NCI-H446 treated with DMSO at 0.1 percent for 48 hours (cell line): Measurements from ENCODE around the gene LAMA3.

Source experiments
- DNase-seq: peaks from one replicate; lab custom pipeline; 2025; lab: John Stamatoyannopoulos, UW

The LAMA3 gene

DNA sequence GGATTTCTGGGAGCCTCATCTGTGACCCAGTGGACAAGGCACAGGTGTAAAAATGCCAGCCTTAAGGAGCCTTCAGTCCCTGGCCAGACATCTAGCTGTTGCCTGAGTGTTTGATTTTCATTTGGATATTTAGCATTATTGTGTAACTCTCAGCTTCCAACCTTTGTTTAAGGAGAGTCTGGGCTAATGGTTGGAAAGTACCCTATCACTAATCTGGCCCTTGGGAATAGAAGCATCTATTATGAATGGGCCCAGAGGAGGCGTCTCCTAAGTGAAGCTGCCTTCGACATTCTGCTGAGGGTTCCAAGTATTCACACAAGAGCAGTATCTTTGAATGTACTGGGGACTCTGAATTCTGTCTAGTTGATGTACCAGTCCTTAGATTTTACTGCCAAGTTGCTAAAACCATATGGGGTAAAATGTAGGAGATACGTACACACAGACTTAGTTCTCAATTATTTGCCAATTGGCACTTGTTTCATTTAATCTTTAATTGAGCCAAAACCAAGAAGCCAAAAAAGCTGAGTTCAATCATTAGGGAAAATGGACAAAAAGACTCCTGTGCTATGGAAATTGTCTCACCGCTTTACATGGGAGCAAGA is 19.3 kb upstream of the LAMA3 start:
- DNase-seq: peak; percentile 25

GRCh38 chr18:23671564-23671963 is 17.7 kb upstream of the LAMA3 start:
- DNase-seq: no peak

DNA sequence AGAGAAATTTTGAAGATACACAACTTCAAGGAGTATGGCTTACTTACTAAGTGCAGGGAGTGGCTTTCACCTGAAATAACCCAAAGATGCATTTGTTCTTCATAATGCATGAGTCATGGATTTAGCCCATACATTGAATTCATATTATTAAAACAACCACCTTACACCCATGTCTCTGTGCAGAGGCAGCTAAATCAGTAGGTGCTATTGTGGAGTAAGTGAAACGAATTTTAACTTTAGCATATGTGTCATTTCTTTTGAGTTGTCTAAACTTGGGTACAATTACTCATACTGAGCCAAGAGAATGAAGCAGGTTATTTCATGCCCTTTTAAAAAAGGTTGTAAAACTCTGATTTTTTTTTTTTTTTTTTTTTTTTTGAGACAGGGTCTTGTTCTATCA is 15.5 kb upstream of the LAMA3 start:
- DNase-seq: no peak

GRCh38 chr18:23675236-23675635 is 14.0 kb upstream of the LAMA3 start:
- no peak for DNase-seq

DNA sequence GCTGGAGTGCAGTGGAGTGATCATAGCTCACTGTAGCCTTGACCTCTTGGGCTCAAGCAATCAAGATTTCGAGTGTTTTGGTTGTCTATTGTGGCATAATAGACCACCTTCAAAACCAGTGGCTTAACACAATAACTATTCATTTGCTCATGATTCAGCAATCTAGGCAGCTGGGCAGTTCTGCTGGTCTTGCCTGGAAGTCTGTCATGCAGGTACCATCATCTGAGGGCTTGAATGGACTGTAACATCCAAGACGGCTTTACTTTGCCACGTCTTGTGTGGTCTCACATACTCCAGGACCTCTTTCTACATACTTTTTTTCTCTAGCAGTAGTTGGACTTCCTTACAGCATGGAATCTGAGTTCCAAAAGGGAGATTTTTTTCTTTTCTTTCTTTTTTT is 13.4 kb upstream of the LAMA3 start:
- no peak for DNase-seq

DNA sequence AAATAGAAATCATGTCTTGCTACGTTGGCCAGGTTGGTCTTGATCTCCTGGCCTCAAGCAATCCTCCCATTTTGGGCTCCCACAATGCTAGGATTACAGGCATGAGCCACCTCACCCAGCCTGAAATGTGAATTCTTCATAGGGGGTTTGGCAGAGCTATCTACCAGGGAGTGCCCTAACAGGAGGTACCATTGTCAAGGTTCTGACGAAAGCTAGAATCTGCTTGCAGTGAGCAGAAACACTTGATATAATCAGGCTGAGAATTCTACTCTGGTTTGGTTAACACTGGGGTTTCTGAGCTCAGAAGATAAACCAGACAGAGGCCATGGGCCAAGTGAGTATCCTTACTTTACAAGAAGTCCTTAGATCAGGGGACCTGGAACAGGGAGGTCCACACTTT is 7.2 kb upstream of the LAMA3 start:
- DNase-seq: no peak

- no peak for DNase-seq
Measured at GRCh38 chr18:23682472-23682871, 6.8 kb upstream of the LAMA3 start.

DNA sequence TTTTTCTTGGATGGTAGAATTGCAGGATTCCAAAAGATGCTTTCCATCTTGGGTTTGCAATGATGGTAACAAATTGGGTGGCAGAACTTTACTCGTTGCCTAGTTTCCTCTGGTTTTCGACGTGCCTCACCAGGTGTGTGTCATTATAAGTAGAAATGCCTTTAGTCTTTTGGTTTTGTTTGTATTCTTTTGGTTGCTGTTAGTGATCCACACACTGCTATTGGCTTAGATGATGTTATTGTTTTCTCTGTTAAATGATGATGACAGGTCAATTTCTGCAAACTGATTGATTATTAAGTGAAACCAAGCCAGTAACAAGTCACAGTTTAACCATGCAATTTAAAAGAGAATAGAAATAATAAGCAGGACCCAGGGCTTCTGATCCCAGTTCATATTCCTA is 6.1 kb upstream of the LAMA3 start:
- no peak for DNase-seq

DNA sequence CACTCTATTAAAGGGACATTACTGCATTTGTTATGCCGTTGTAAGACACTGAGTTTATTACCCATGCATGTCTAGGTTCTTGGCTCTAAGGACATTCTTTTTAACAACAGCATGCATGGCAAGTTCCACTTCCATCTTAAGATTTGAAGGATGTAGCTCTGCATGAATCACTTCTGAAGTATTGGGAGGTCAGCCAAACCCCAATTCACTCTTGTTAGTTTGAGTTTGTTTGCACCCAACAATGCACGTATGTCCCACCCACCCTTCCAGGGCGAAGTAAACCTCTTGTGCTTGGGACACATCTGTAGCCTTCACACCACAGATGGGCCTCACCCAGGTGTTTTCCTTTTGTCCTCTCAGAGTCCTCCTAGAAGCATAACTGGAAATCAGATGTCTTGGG is 5.6 kb upstream of the LAMA3 start:
- no peak for DNase-seq

DNA sequence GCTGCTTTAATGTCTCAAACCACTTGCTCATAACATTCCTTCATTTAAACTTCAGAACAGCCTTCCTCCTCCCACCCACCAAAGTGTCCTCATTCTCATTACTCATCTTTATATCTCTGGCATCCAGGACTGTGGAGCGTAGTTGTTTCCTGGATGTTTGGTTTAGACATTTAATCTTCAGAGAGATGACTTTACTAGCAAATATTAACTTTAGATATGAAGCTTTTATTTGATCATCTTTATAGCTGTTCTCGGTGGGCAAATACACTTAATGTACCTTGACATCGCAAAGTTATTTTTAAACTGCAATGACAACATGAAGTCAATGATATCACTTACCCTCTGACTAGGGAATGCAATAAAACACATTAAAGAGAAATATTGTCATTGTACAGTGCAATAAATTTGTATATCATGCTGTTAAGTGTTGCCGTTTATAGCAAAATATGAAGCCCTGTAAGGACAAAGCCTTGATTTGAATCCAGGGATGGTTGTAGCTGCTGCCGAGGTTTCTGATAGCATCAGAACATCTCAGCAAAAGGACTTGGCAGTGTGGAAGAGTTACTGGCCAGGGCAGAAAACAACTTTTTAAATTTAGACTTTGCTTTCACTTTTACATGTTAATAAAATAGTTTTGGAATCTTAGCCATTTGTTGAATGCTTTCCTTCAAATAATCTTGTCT is 4.6 kb upstream of the LAMA3 start:
- no peak for DNase-seq

DNA sequence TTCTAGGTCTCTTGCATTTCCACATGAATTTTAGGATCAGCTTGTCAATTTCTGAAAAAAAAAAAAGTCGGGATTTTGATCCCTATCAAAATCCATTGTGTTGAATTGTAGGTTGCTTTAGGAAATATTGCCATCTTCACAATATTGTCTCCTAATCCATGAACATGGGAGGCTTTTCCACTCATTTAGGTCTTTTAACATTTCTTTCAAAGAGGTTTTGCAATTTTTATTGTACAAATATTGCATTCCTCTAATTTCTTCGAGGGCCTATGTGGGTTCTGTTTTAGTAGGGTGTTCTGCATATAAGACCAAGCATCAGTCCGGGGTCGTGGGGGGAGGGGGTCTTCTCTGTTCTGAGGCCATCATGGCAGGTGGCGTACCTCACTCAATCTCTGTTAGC is 725 bp upstream of the LAMA3 start:
- DNase-seq: no peak

- no peak for DNase-seq
Measured at GRCh38 chr18:23689616-23690504, 607 bp downstream of the LAMA3 start.

GRCh38 chr18:23690505-23691068 is 1.3 kb downstream of the LAMA3 start:
- DNase-seq: no peak

- no peak for DNase-seq
Measured at GRCh38 chr18:23693846-23694245, 4.6 kb downstream of the LAMA3 start.

DNA sequence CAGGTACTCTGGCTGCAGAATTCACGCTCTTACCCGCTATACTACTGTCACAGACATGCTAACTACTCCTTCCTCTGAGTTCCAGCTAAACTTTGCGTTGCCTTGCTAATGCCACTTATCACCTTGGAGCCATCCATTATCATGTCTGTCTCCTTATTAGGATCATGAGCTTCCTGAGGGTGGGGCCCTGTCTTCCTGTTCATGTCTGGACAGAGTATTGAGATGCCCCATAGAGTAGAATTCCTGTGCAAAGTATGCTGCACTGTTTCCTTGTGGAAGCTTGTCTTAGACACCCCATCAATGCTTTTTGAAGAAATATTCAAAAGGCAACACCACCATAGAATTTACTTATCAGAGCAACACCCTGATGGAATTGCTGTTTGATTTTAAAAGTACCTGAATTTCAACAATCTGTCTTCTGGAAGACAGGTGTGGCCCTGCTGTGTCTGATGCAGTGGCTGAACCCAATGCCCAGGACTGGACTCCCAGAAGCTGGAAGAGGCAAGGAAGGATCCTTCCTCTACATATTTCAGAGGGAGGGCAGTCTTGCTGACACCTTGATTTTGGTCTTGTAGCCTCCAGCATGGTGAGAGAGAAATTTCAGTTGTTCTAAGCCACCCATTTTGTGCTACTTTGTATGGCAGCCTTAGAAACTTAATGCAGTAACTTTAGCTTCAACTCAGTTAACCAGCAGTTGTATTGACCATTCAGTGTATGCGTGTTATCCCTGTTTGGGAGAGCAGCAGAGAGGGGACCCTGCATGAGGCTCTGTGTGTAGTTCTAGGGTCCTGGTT is 5.6 kb downstream of the LAMA3 start:
- no peak for DNase-seq

- no peak for DNase-seq
Measured at GRCh38 chr18:23701017-23701416, 11.8 kb downstream of the LAMA3 start.

DNA sequence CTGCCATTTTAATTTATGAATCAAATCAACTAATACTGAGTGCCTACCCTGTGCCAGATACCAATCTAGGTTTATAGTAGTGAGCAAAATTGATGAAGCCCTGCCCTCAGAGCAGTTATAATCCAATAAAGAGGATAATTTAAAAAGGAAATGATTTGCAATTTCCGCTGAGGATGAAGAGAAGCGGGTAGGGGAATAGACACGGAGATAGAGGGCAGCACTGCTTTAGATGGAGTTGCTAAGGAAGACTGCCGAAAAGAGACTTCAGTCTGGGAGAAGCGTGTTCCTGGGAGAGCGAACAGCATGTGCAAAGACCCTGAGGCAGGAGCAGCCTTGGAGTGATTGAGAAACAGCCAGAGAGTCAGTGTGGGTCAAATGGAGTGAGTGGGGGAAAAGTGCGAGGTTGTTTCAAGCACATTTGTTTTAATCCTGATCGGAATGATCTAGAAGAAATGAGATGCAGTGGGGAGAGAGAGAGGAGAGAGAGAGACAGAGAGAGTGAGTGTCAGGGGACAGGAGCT is 12.4 kb downstream of the LAMA3 start:
- DNase-seq: no peak

GRCh38 chr18:23702606-23703005 is 13.4 kb downstream of the LAMA3 start:
- DNase-seq: no peak

- DNase-seq: no peak
Measured at GRCh38 chr18:23703057-23703986, 14.1 kb downstream of the LAMA3 start.

- DNase-seq: no peak
Measured at GRCh38 chr18:23703987-23704384, 14.7 kb downstream of the LAMA3 start.

DNA sequence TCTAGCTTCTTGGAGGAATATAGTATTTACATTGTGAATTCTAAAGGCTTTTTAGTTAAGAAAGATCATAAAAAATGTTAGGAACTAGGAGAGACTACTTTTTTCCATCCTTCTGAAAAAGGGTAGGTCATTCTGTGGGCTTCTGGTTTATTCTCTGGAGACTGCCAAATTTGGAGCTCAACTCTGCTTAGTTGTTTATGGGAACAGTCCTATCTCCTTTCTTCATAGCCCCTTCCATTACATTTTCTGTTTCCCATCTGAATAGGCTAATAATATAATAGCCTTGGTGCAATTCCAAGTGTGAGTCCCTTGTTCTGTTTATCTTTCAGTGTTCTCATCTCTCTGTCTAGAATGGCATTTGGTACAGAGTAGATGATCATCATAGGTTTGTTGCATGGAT is 15.6 kb downstream of the LAMA3 start:
- DNase-seq: no peak
